Heart right ventricle (tissue), 16 donors: ENCODE measurements around the gene SH3BGRL. TPM values are rescaled to one million over a fixed set of nuclear protein-coding genes. Genes with fewer than 3 reads are reported as not detected.

Source experiments
- ATAC-seq, 8 donors: fragments of 200-7000 bp; cut with Tn5 transposase; one replicate each; pipeline ENCODE4 v1.9.1; 2020; ENCODE audit warnings: mild to moderate bottlenecking in 8 of 8, moderate library complexity in 8 of 8, moderate number of reproducible peaks in 1 of 8
- DNase-seq, 2 donors: peaks; one replicate each; pipeline ENCODE4 v3.0.0-alpha.2; 2020
- H3K27ac ChIP-seq, 10 donors: fragments of 200-600 bp; sonication (generic) in 2 of 10; one replicate each; pipeline versions ENCODE4 v1.5.0 to v1.8.0; 2020 to 2022; ENCODE audit warnings: mild to moderate bottlenecking in 3 of 10
- H3K27me3 ChIP-seq, 7 donors: fragments of 200-600 bp; one replicate each; pipeline ENCODE4 v1.8.0; 2021 to 2022; ENCODE audit warnings: mild to moderate bottlenecking in 2 of 7
- H3K36me3 ChIP-seq, 9 donors: fragments of 200-600 bp; sonication (generic) in 1 of 9; one replicate each; pipeline versions ENCODE4 v1.5.0 to v1.8.0; 2020 to 2022; ENCODE audit warnings: mild to moderate bottlenecking in 2 of 9
- H3K4me1 ChIP-seq, 9 donors: fragments of 200-600 bp; sonication (generic) in 1 of 9; one replicate each; pipeline versions ENCODE4 v1.5.0 to v1.8.0; 2020 to 2022; ENCODE audit warnings: mild to moderate bottlenecking in 4 of 9
- H3K4me3 ChIP-seq, 10 donors: fragments of 200-600 bp; sonication (generic) in 2 of 10; one replicate each; pipeline versions ENCODE4 v1.5.0 to v1.8.0; 2020 to 2022; ENCODE audit warnings: mild to moderate bottlenecking in 7 of 10, moderate library complexity in 2 of 10
- H3K9me3 ChIP-seq, 11 donors: fragments of 200-600 bp in 10 of 11; sonication (generic) in 2 of 11; one replicate each; pipeline versions ENCODE4 v1.5.0 to v1.8.0; 2013 to 2022; ENCODE audit warnings: mild to moderate bottlenecking in 2 of 11, control low read depth in 1 of 11, moderate library complexity in 1 of 11
- WGBS, 2 donors: extraction: QIAGEN DNeasy Blood & Tissue Kit; methylation state at CpG; one replicate each; pipeline ENCODE4 v1.1.7; 2013; ENCODE audit warnings: inconsistent platforms in 1 of 2; 5-methylcytosine and 5-hydroxymethylcytosine counted together
- intact Hi-C, 10 donors: fragments of 100-400 bp; cut with DNase I; formaldehyde crosslinking; loops; one replicate each; pipeline versions ENCODE4 v1.11.1 to v1.14.2; 2022
- polyA plus RNA-seq, 2 donors: library from polyadenylated mRNA; stranded (reverse); fragments of 200-250 nt; gene quantifications; one replicate each; pipeline ENCODE4 v1.2.3, GENCODE V29; 2013
- total RNA-seq, 10 donors: library from RNA; stranded (reverse); fragmentation: NEBNext Ultra II Directional in 3 of 10; extraction: Animal tissue kit (Norgen Biotek cat#: 25700) in 3 of 10; gene quantifications; one replicate each; pipeline versions ENCODE4 v1.2.1 to v1.2.4, GENCODE V29; 2021 to 2023
- TF ChIP-seq, protein P1 (sequence below), 9 donors: fragments of 200-600 bp; sonication (generic) in 2 of 9; IDR thresholded peaks; one replicate each; pipeline versions ENCODE4 v1.5.0 to v1.8.0; 2021 to 2022; ENCODE audit warnings: antibody characterized with exemption in 9 of 9, mild to moderate bottlenecking in 5 of 9, moderate library complexity in 1 of 9
- donor health status: Arrhythmogenic right ventricular cardiomyopathy.
- donor health status: ischemic (EF 13 %, LVEDD 7.1; RV severe dilation, severe dysfunction).
- donor health status: healthy with polysubstance abuse.
- donor health status: DM: no; HTN: yes; CAD: no.
- donor health status: DM: no; HTN: no; CAD: no.
- donor health status: ischemic (EF 25% LVEDD 6.9; RV normal size, moderate dysfunction).
- donor health status: ischemic (EF 25% LVEDD 5.7; RV mildly dilated, moderate dysfunction).
- donor health status: healthy.
- donor health status: DM: yes; HTN: yes; CAD: no.
- donor health status: Ischemic cardiomyopathy.
- donor health status: ischemic (EF 35%, LVEDD 5.7; RV mildly dilated, moderate dysfunction).
- donor health status: nonischemic (EF 11% LVEDD 7.7; RV severe dilation, severe dysfunction).
- donor health status: DM: yes; HTN: yes; CAD: no.
- donor health status: PGD.
- donor health status: ischemic (EF 29% LVEDD 5.4; RV normal size, mild dysfunction).
- donor health status: nonischemic (EF 23%, LVEDD 6.1; RV moderate dilation, normal function).

Gene SH3BGRL
- total and polyA plus RNA-seq, 12 donors, result 13.2 to 54.1 (median 23.6) TPM

DNA sequence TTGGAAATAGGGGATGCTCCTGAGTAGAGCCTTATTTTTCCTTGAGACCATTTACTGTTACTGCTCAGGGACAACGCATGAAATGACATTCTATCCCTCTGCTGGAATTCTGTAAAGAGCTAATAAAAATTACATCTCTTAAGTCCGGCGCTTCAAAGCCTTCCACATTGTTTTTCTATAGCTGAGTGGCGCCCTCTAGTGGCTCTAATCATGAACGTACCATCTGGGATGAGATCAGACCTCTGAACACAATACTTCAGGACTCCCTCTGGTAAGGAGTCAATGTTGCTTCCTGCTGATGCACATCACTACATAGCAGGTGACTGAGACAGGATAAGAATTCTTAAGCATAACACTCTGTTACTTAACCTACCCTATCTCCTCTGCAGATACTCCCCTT is 6.2 kb upstream of the SH3BGRL start:
- TF ChIP-seq, protein P1, sequence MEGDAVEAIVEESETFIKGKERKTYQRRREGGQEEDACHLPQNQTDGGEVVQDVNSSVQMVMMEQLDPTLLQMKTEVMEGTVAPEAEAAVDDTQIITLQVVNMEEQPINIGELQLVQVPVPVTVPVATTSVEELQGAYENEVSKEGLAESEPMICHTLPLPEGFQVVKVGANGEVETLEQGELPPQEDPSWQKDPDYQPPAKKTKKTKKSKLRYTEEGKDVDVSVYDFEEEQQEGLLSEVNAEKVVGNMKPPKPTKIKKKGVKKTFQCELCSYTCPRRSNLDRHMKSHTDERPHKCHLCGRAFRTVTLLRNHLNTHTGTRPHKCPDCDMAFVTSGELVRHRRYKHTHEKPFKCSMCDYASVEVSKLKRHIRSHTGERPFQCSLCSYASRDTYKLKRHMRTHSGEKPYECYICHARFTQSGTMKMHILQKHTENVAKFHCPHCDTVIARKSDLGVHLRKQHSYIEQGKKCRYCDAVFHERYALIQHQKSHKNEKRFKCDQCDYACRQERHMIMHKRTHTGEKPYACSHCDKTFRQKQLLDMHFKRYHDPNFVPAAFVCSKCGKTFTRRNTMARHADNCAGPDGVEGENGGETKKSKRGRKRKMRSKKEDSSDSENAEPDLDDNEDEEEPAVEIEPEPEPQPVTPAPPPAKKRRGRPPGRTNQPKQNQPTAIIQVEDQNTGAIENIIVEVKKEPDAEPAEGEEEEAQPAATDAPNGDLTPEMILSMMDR (IDR thresholded peaks at IDR 0.05), result peak; percentile 25 to 72 (median 60)

DNA sequence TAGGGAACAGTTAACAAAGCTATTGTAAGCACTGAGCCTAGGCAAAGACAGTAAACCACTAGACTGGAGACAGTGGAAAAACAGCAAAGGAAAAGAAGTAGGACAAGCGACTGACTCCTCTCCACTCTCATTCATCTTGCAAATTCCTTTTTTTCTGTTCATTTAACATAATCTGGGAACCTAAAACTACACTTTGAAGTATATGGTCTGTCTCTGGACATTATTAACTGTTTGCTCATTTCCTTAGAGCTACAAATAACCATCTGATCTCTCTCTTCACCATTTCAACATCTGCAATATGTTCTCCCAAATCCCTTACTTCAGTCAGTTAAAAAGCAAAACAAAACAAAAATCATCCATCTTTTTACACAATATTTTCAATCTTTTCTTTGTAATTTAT is 831 bp upstream of the SH3BGRL start:
- DNase-seq, result no peak
- no peaks in the 10 kb centered on the region for H3K27me3 ChIP-seq
- no peaks in the 10 kb centered on the region for H3K9me3 ChIP-seq
- intact Hi-C loops, result no loop called here
- H3K4me1 ChIP-seq, result peaks cover 0 to 16% (median 0%) of the 10 kb centered on the region in 9 donors
- ATAC-seq, result no peak
- peak overlapping the region; percentile 21 to 69 (median 62) for H3K4me3 ChIP-seq
- H3K36me3 ChIP-seq, result no peaks in the 10 kb centered on the region
- WGBS, 2 donors, result 42 to 47% methylated on average over 1 of the region's 1 CpG
- peak overlapping the region in 8 of 10 donors; percentile 48 to 90 (median 77) for H3K27ac ChIP-seq
- TF ChIP-seq, protein P1 (IDR thresholded peaks at IDR 0.05), result no peak

More for the DNA sequence above, 6.2 kb upstream of the SH3BGRL start:
- H3K36me3 ChIP-seq, result no peaks in the 10 kb centered on the region
- DNase-seq, result peak in 1 of 2 donors; percentile 27
- intact Hi-C loops, result loop anchor here in 3 of 10 donors (5.0 to 10.0 kb wide), 3 partner anchors 179 to 321 kb away; no protein-coding TSS in a partner anchor
- H3K4me1 ChIP-seq, result peaks cover 0 to 3% (median 0%) of the 10 kb centered on the region in 9 donors
- no peaks in the 10 kb centered on the region for H3K9me3 ChIP-seq
- ATAC-seq, result peak in 4 of 8 donors; percentile 29 to 57 (median 42)
- no peak overlapping the region for H3K27ac ChIP-seq
- H3K27me3 ChIP-seq, result no peaks in the 10 kb centered on the region
- 3% methylated on average over 5 of the region's 5 CpGs for WGBS, 2 donors
- no peak overlapping the region for H3K4me3 ChIP-seq

GRCh38 chrX:81202456-81202819 is 536 bp downstream of the SH3BGRL start:
- peaks cover 0 to 19% (median 0%) of the 10 kb centered on the region in 9 donors for H3K4me1 ChIP-seq
- WGBS, 2 donors, result 1 to 2% methylated on average over 8 of the region's 8 CpGs
- intact Hi-C loops, result no loop called here
- H3K4me3 ChIP-seq, result peak overlapping the region; percentile 21 to 69 (median 62)
- TF ChIP-seq, protein P1 (IDR thresholded peaks at IDR 0.05), result no peak
- H3K27me3 ChIP-seq, result no peaks in the 10 kb centered on the region
- H3K36me3 ChIP-seq, result no peaks in the 10 kb centered on the region
- peak in 5 of 8 donors; percentile 20 to 45 (median 26) for ATAC-seq
- no peaks in the 10 kb centered on the region for H3K9me3 ChIP-seq
- H3K27ac ChIP-seq, result peak overlapping the region; percentile 48 to 90 (median 72)
- DNase-seq, result no peak

- Histone ChIP-seq H3K9me3 (no peaks in the 10 kb centered on the region), H3K27me3 (no peaks in the 10 kb centered on the region), H3K4me3 (peak overlapping the region in 9 of 10 donors; percentile 21 to 69 (median 63)), H3K4me1 (peaks cover 0 to 19% (median 0%) of the 10 kb centered on the region in 9 donors), H3K36me3 (no peaks in the 10 kb centered on the region), H3K27ac (peak overlapping the region in 7 of 10 donors; percentile 67 to 90 (median 81))
- DNase-seq, result no peak
- ATAC-seq, result peak in 2 of 8 donors; percentile 9 to 14
- WGBS, 2 donors, result 3 to 13% methylated on average over 1 of the region's 1 CpG
- intact Hi-C loops, result no loop called here
- TF ChIP-seq, protein P1 (IDR thresholded peaks at IDR 0.05), result no peak
Measured at GRCh38 chrX:81202943-81203342, 1.0 kb downstream of the SH3BGRL start.
